Osteoblast (primary cell): ENCODE measurements around the gene GRIA4. TPM values are rescaled to one million over a fixed set of nuclear protein-coding genes. Genes with fewer than 3 reads are reported as not detected.

Experiments used
- DNase-seq: peaks from one replicate; pipeline ENCODE4 v3.0.0; 2011; ENCODE audit warnings: low spot score, mixed read lengths; ENCODE audit not compliant: insufficient read length; ENCODE audit errors: missing footprints
- H2AFZ ChIP-seq: 2 replicates; pipeline ENCODE4 v1.6.0; 2011; ENCODE audit warnings: mild to moderate bottlenecking, low read length
- H3K27ac ChIP-seq: 2 replicates; pipeline ENCODE4 v1.5.1; 2011; ENCODE audit warnings: mild to moderate bottlenecking, low read depth, low read length, moderate library complexity
- H3K27me3 ChIP-seq: 2 replicates; pipeline ENCODE4 v1.6.0; 2012; ENCODE audit warnings: mild to moderate bottlenecking, control low read depth, inconsistent platforms, low read length, moderate library complexity; ENCODE audit not compliant: insufficient read depth
- H3K36me3 ChIP-seq: 2 replicates; pipeline ENCODE4 v1.5.1; 2011; ENCODE audit warnings: mild to moderate bottlenecking, low read length, control low read depth, moderate library complexity; ENCODE audit not compliant: insufficient read depth
- H3K4me1 ChIP-seq: 2 replicates; pipeline ENCODE4 v1.5.1; 2011; ENCODE audit warnings: mild to moderate bottlenecking, low read length, control low read depth, moderate library complexity; ENCODE audit not compliant: insufficient read depth
- H3K4me2 ChIP-seq: 2 replicates; pipeline ENCODE4 v1.6.0; 2011; ENCODE audit warnings: mild to moderate bottlenecking, low read length; ENCODE audit not compliant: insufficient read depth
- H3K4me3 ChIP-seq: fragments of 200-600 bp; sonication (generic); 3 replicates; pipeline ENCODE4 v1.5.1; 2012; ENCODE audit warnings: mild to moderate bottlenecking, low read length, inconsistent platforms; ENCODE audit not compliant: insufficient read depth
- H3K79me2 ChIP-seq: 2 replicates; pipeline ENCODE4 v1.6.0; 2012; ENCODE audit warnings: mild to moderate bottlenecking, low read length, control low read depth, inconsistent platforms; ENCODE audit not compliant: insufficient read depth
- H3K9me3 ChIP-seq: 2 replicates; pipeline ENCODE4 v1.5.1; 2011; ENCODE audit warnings: low read depth, low read length, control low read depth
- H4K20me1 ChIP-seq: 2 replicates; pipeline ENCODE4 v1.6.0; 2012; ENCODE audit warnings: mild to moderate bottlenecking, low read length, control low read depth; ENCODE audit not compliant: insufficient read depth
- CTCF ChIP-seq: IDR thresholded peaks from 2 replicates; pipeline ENCODE4 v1.5.1; 2011; ENCODE audit warnings: mild to moderate bottlenecking, low read depth, low read length, moderate library complexity; ENCODE audit errors: extremely low read depth
- total RNA-seq: library from RNA; depleted of rRNA; stranded (reverse); fragments of >200 nt; gene quantifications from 2 replicates; pipeline ENCODE4 v1.2.3, GENCODE V29; 2012

Gene GRIA4
- total RNA-seq, 1 donor, result not detected

DNA sequence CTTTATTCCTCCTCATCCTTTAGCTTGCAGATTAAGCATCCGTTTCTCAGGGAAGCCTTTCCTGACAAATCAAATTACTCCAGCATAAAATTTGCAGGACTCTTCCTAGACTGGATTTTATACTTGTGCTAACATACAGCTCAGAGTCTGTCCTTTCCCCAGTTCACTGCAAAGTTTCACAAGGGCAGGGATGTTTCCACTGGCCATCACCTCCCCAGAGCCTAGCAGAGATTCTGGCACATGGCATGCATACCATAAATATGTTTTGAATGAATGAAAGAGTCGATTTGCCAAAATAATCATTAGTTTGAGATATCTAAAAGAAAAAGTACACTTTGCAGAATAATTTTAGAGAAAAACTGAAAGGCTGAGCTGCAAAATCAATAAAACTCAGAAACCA is 401.6 kb downstream of the GRIA4 start:
- no peak for TF ChIP-seq CTCF
- Histone ChIP-seq H3K4me2 (peak overlapping the region; percentile 30), H3K79me2 (peaks cover 61% of the 10 kb centered on the region), H2AFZ (no peak overlapping the region), H3K4me1 (peaks cover 23% of the 10 kb centered on the region), H3K27ac (no peak overlapping the region), H3K36me3 (peaks cover 30% of the 10 kb centered on the region), H3K4me3 (no peak overlapping the region), H3K9me3 (no peaks in the 10 kb centered on the region), H4K20me1 (no peaks in the 10 kb centered on the region), H3K27me3 (no peaks in the 10 kb centered on the region)
- peak; percentile 14 for DNase-seq

DNA sequence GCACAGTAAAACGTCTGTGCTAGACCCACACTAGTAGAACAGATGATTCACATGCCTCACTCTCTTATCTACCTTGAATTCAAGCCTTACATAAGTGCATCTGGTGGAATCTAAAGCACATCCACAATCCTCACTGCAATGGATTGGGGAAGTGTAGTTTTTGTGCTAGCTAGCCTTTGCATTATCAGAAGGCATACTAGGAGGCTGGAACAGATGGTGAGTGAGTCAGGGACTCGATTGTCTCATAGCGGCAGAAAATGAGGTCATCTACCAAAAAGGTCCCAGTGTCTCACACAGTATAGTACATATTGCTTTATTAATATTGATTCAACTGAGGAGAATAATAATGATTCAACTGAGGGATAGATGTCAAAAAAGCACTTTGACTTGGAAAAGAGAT is 402.9 kb downstream of the GRIA4 start:
- no peak for TF ChIP-seq CTCF
- Histone ChIP-seq H3K4me1 (peaks cover 23% of the 10 kb centered on the region), H3K27me3 (no peaks in the 10 kb centered on the region), H3K36me3 (peaks cover 26% of the 10 kb centered on the region), H3K4me3 (no peak overlapping the region), H3K4me2 (peak overlapping the region; percentile 30), H3K9me3 (no peaks in the 10 kb centered on the region), H3K79me2 (peaks cover 65% of the 10 kb centered on the region), H4K20me1 (no peaks in the 10 kb centered on the region), H2AFZ (no peak overlapping the region), H3K27ac (peak overlapping the region; percentile 79)
- DNase-seq, result peak; percentile 25

DNA sequence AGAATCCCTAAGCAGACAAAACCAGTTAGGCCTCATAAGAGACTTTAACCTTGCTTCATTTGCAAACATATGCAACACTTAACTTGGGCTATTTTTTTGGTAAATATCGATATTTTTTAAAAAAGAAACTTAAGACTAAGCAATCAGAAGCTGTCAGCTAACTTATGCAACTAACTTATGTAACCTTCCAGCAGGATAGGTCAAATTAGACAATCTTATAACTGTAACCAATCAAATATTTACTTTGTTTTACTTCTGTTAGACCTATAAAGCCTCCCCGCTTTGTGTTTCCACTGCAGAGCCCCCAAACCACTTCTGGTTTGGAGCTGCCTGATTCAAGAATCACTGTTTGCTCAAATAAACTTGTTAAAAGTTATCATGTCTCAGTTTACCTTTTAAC is 404.2 kb downstream of the GRIA4 start:
- DNase-seq, result no peak
- Histone ChIP-seq H3K4me3 (no peak overlapping the region), H3K79me2 (peaks cover 69% of the 10 kb centered on the region), H3K36me3 (peaks cover 17% of the 10 kb centered on the region), H3K4me2 (no peak overlapping the region), H3K4me1 (peaks cover 23% of the 10 kb centered on the region), H3K27me3 (no peaks in the 10 kb centered on the region), H2AFZ (no peak overlapping the region), H3K27ac (no peak overlapping the region), H3K9me3 (no peaks in the 10 kb centered on the region), H4K20me1 (no peaks in the 10 kb centered on the region)
- TF ChIP-seq CTCF, result no peak

GRCh38 chr11:106014620-106015019 is 404.7 kb downstream of the GRIA4 start:
- Histone ChIP-seq H3K9me3 (no peaks in the 10 kb centered on the region), H3K4me2 (no peak overlapping the region), H3K27ac (no peak overlapping the region), H3K4me1 (peaks cover 23% of the 10 kb centered on the region), H3K36me3 (peaks cover 11% of the 10 kb centered on the region), H3K27me3 (no peaks in the 10 kb centered on the region), H3K4me3 (no peak overlapping the region), H3K79me2 (peaks cover 68% of the 10 kb centered on the region), H2AFZ (no peak overlapping the region), H4K20me1 (no peaks in the 10 kb centered on the region)
- DNase-seq, result no peak
- no peak for TF ChIP-seq CTCF
